HCT116 (cell line): Measurements from ENCODE around the gene RPS14. TPM values are rescaled to one million over a fixed set of nuclear protein-coding genes. Genes with fewer than 3 reads are reported as not detected.

Experiments used
- ATAC-seq: fragments of 200-7000 bp; cut with Tn5 transposase; 2 replicates; pipeline ENCODE4 v1.9.1; 2020; ENCODE audit warnings: mild to moderate bottlenecking, moderate library complexity
- BruUV-seq: library from RNA; stranded (reverse); fragments of 400-500 nt; replicated peaks from 2 replicates; lab custom pipeline; 2021; lab: Mats Ljungman, UMichigan
- CTCF ChIA-PET: fragments of 300-600 bp; sonication (Branson Sonifier 250); formaldehyde crosslinking; loops from one replicate; lab custom pipeline; 2021; ENCODE audit warnings: antibody characterized with exemption; lab: Charles Lee
- POLR2A ChIA-PET: fragments of 300-600, 350-600 bp; sonication (Branson Sonifier 250); formaldehyde crosslinking; loops from one replicate; lab custom pipeline; 2021; ENCODE audit warnings: antibody characterized with exemption; lab: Charles Lee
- RAD21 ChIA-PET, 2 experiments: fragments of 300-600 bp; sonication (Branson Sonifier 250); formaldehyde crosslinking; loops; one replicate each; lab custom pipeline; 2023; ENCODE audit warnings: low total read pairs in 2 of 2; ENCODE audit not compliant: uncharacterized antibody in 2 of 2, unreplicated experiment in 2 of 2, low non-redundant PET in 1 of 2; lab: Charles Lee
- DNase-seq: peaks from one replicate; pipeline ENCODE4 v3.0.0-alpha.2; 2010; ENCODE audit warnings: low read depth, low spot score
- H2AFZ ChIP-seq: fragments of 200-600 bp; shearing (Covaris generic), sonication (generic); 2 replicates; pipeline ENCODE4 v1.6.1; 2017; ENCODE audit warnings: low read depth, mixed run types, mixed read lengths, antibody characterized with exemption, low read length; ENCODE audit not compliant: poor library complexity, severe bottlenecking
- H3K27ac ChIP-seq: 2 replicates; pipeline ENCODE4 v1.5.1; 2012; ENCODE audit warnings: low read depth, low read length
- H3K27me3 ChIP-seq: fragments of 200-600 bp; sonication (generic); 2 replicates; pipeline ENCODE4 v1.6.1; 2016; ENCODE audit warnings: mixed run types, low read length, mixed read lengths; ENCODE audit not compliant: insufficient read depth
- H3K36me3 ChIP-seq, 2 experiments: fragments of 200-500 bp in 1 of 2; fragments of 200-600 bp in 1 of 2; sonication (Bioruptor generic) in 1 of 2; sonication (generic) in 1 of 2; 2 replicates each; pipeline versions ENCODE4 v1.5.1 to v1.6.1; 2014 to 2016; ENCODE audit warnings: low read length in 2 of 2, inconsistent platforms in 1 of 2, mixed read lengths in 1 of 2, mixed run types in 1 of 2; ENCODE audit not compliant: insufficient read depth in 2 of 2, control insufficient read depth in 1 of 2
- H3K4me1 ChIP-seq, 2 experiments: fragments of 200-600 bp in 1 of 2; sonication (generic) in 1 of 2; 2 replicates each; pipeline versions ENCODE4 v1.5.1 to v1.6.1; 2012 to 2017; ENCODE audit warnings: low read length in 2 of 2, inconsistent platforms in 1 of 2, mild to moderate bottlenecking in 1 of 2, mixed read lengths in 1 of 2, mixed run types in 1 of 2, moderate library complexity in 1 of 2; ENCODE audit not compliant: insufficient read depth in 2 of 2, control insufficient read depth in 1 of 2
- H3K4me2 ChIP-seq: fragments of 200-600 bp; sonication (generic); 2 replicates; pipeline ENCODE4 v1.6.1; 2017; ENCODE audit warnings: mixed run types, low read length, mixed read lengths
- H3K4me3 ChIP-seq, 2 experiments: fragments of 200-600 bp in 1 of 2; sonication (generic) in 1 of 2; replicated peaks in 1 of 2; 2 replicates each; pipeline ENCODE4 v1.5.1; 2011 to 2016; ENCODE audit warnings: low read length in 2 of 2, control low read depth in 1 of 2, low read depth in 1 of 2, mild to moderate bottlenecking in 1 of 2, mixed read lengths in 1 of 2, mixed run types in 1 of 2
- H3K79me2 ChIP-seq: fragments of 200-600 bp; sonication (generic); 2 replicates; pipeline ENCODE4 v1.6.1; 2017; ENCODE audit warnings: mild to moderate bottlenecking, mixed run types, low read length, moderate library complexity, mixed read lengths; ENCODE audit not compliant: insufficient read depth
- H3K9ac ChIP-seq: fragments of 200-600 bp; sonication (generic); 2 replicates; pipeline ENCODE4 v1.6.1; 2016; ENCODE audit warnings: low read length, mixed read lengths
- H3K9me2 ChIP-seq: fragments of 200-600 bp; sonication (generic), shearing (Covaris generic); 2 replicates; pipeline ENCODE4 v1.6.1; 2017; ENCODE audit warnings: mixed run types, mild to moderate bottlenecking, moderate library complexity; ENCODE audit not compliant: insufficient read depth
- H3K9me3 ChIP-seq, 2 experiments: fragments of 200-500 bp in 1 of 2; fragments of 200-600 bp in 1 of 2; sonication (Bioruptor generic) in 1 of 2; sonication (generic) in 1 of 2; 2 replicates each; pipeline ENCODE4 v1.6.1; 2014 to 2017; ENCODE audit warnings: low read length in 2 of 2, mixed read lengths in 2 of 2, inconsistent platforms in 1 of 2, low read depth in 1 of 2, mild to moderate bottlenecking in 1 of 2, mixed run types in 1 of 2, moderate library complexity in 1 of 2; ENCODE audit not compliant: control insufficient read depth in 1 of 2, insufficient read depth in 1 of 2
- H4K20me1 ChIP-seq: fragments of 200-600 bp; sonication (generic), shearing (Covaris generic); 2 replicates; pipeline ENCODE4 v1.6.1; 2017; ENCODE audit warnings: mixed run types, mild to moderate bottlenecking, moderate library complexity; ENCODE audit not compliant: insufficient read depth
- ELF1 ChIP-seq: IDR thresholded peaks from 2 replicates; pipeline ENCODE4 v1.6.1; 2012; ENCODE audit warnings: low read depth, borderline replicate concordance
- EZH2 ChIP-seq: fragments of 200-600 bp; sonication (generic); IDR thresholded peaks from 2 replicates; pipeline ENCODE4 v1.6.1; 2017; ENCODE audit warnings: antibody characterized with exemption, mixed run types
- JUND ChIP-seq: IDR thresholded peaks from 2 replicates; pipeline ENCODE4 v1.6.1; 2012
- POLR2A ChIP-seq: IDR thresholded peaks from 2 replicates; pipeline ENCODE4 v1.7.0; 2011; ENCODE audit warnings: borderline replicate concordance; ENCODE audit not compliant: insufficient read depth, insufficient read length; ENCODE audit errors: extremely low read depth
- POLR2AphosphoS5 ChIP-seq: IDR thresholded peaks from 2 replicates; pipeline ENCODE4 v1.6.1; 2011; ENCODE audit warnings: mild to moderate bottlenecking, low read depth, low read length, moderate library complexity
- RAD21 ChIP-seq: IDR thresholded peaks from 2 replicates; pipeline ENCODE4 v1.6.1; 2012; ENCODE audit warnings: low read depth, mild to moderate bottlenecking
- SP1 ChIP-seq: IDR thresholded peaks from 2 replicates; pipeline ENCODE4 v1.6.1; 2012; ENCODE audit warnings: low read depth
- TCF7L2 ChIP-seq: IDR thresholded peaks from 2 replicates; pipeline ENCODE4 v1.7.0; 2011; ENCODE audit warnings: borderline replicate concordance, inconsistent platforms; ENCODE audit not compliant: insufficient read depth, insufficient read length; ENCODE audit errors: extremely low read depth
- ZFX ChIP-seq: fragments of 450-650 bp; IDR thresholded peaks from 2 replicates; pipeline ENCODE4 v1.6.1; 2017
- ZNF274 ChIP-seq: fragments of 200-500 bp; sonication (Bioruptor generic); IDR thresholded peaks from 2 replicates; pipeline ENCODE4 v1.6.1; 2014; ENCODE audit warnings: mild to moderate bottlenecking, low read depth, low read length, inconsistent platforms
- intact Hi-C: fragments of 100-400 bp; cut with micrococcal nuclease; formaldehyde crosslinking; loops from 2 replicates; pipeline ENCODE4 v1.10.0; 2022
- total RNA-seq: library from RNA; stranded (reverse); gene quantifications from one replicate; pipeline ENCODE4 v1.2.1, GENCODE V29; 2021; ENCODE audit not compliant: unreplicated experiment
- TF ChIP-seq, protein P1 (sequence below), 3 experiments: fragments of 200-600 bp in 1 of 3; sonication (generic) in 1 of 3; IDR thresholded peaks in 2 of 3; conservative IDR thresholded peaks in 1 of 3; 2 replicates each; pipeline ENCODE4 v1.5.1; 2012 to 2017; ENCODE audit warnings: low read depth in 2 of 3, low read length in 2 of 3, antibody characterized with exemption in 1 of 3, borderline replicate concordance in 1 of 3, control low read depth in 1 of 3, mild to moderate bottlenecking in 1 of 3, mixed read lengths in 1 of 3, mixed run types in 1 of 3, moderate library complexity in 1 of 3; ENCODE audit not compliant: insufficient read depth in 1 of 3
- TF ChIP-seq, protein P2 (sequence below): IDR thresholded peaks from 2 replicates; pipeline ENCODE4 v1.6.1; 2011; ENCODE audit warnings: mild to moderate bottlenecking, low read length, moderate library complexity; ENCODE audit not compliant: insufficient replicate concordance; ENCODE audit errors: extremely low read depth
- TF ChIP-seq, protein P3 (sequence below): IDR thresholded peaks from 2 replicates; pipeline ENCODE4 v1.6.1; 2012; ENCODE audit warnings: low read depth
- TF ChIP-seq, protein P4 (sequence below): IDR thresholded peaks from 2 replicates; pipeline ENCODE4 v1.6.1; 2012

The RPS14 gene
- total RNA-seq, 1 experiment from 2014 or later, result 2,557 TPM

DNA sequence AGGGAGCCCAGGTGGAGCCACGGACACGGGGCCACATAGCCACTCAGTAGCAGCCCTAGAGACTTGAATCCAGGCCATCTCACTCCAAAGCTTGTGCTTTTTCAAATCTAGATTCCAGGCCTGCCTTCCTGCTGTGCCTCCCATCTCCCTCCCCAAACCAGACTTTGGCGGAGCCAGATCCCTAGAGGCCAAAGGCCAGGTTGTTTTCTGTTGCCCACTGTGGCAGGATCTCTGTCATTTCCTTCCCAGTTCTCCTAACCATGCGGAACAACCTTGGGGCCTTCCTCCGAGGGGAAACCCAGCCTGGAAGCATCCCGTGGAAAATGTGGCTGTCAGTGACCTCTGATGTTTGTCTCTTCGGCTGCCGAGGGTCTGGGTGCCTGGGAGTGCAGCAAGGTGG is 16.4 kb upstream of the RPS14 start:
- no peak overlapping the region for H3K4me3 ChIP-seq
- H3K79me2 ChIP-seq, result no peaks in the 10 kb centered on the region
- H3K9ac ChIP-seq, result no peak overlapping the region
- H4K20me1 ChIP-seq, result no peaks in the 10 kb centered on the region
- H3K36me3 ChIP-seq, result no peaks in the 10 kb centered on the region
- no peak for ATAC-seq
- peaks cover 11 to 19% of the 10 kb centered on the region in 2 experiments for H3K4me1 ChIP-seq
- intact Hi-C loops, result no loop called here
- ChIA-PET POLR2A (no interaction called here), CTCF (no interaction called here), RAD21 (no interaction called here)
- DNase-seq, result no peak
- H3K9me2 ChIP-seq, result no peaks in the 10 kb centered on the region
- H3K27me3 ChIP-seq, result no peaks in the 10 kb centered on the region
- no peak overlapping the region for H2AFZ ChIP-seq
- no peak overlapping the region for H3K27ac ChIP-seq
- TF ChIP-seq ZNF274 (no peak), SP1 (no peak), ZFX (no peak), RAD21 (no peak), POLR2AphosphoS5 (no peak), POLR2A (no peak), TCF7L2 (no peak), JUND (no peak), ELF1 (no peak), EZH2 (no peak)
- TF ChIP-seq, protein P1, sequence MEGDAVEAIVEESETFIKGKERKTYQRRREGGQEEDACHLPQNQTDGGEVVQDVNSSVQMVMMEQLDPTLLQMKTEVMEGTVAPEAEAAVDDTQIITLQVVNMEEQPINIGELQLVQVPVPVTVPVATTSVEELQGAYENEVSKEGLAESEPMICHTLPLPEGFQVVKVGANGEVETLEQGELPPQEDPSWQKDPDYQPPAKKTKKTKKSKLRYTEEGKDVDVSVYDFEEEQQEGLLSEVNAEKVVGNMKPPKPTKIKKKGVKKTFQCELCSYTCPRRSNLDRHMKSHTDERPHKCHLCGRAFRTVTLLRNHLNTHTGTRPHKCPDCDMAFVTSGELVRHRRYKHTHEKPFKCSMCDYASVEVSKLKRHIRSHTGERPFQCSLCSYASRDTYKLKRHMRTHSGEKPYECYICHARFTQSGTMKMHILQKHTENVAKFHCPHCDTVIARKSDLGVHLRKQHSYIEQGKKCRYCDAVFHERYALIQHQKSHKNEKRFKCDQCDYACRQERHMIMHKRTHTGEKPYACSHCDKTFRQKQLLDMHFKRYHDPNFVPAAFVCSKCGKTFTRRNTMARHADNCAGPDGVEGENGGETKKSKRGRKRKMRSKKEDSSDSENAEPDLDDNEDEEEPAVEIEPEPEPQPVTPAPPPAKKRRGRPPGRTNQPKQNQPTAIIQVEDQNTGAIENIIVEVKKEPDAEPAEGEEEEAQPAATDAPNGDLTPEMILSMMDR (IDR thresholded peaks at IDR 0.05 in 2 of 3, conservative IDR thresholded peaks at IDR 0.05 in 1 of 3; ENCODE audit: borderline replicate concordance in 1 of 3, insufficient read depth in 1 of 3, low read depth in 2 of 3, low read length in 2 of 3), result no peak
- TF ChIP-seq, protein P2, sequence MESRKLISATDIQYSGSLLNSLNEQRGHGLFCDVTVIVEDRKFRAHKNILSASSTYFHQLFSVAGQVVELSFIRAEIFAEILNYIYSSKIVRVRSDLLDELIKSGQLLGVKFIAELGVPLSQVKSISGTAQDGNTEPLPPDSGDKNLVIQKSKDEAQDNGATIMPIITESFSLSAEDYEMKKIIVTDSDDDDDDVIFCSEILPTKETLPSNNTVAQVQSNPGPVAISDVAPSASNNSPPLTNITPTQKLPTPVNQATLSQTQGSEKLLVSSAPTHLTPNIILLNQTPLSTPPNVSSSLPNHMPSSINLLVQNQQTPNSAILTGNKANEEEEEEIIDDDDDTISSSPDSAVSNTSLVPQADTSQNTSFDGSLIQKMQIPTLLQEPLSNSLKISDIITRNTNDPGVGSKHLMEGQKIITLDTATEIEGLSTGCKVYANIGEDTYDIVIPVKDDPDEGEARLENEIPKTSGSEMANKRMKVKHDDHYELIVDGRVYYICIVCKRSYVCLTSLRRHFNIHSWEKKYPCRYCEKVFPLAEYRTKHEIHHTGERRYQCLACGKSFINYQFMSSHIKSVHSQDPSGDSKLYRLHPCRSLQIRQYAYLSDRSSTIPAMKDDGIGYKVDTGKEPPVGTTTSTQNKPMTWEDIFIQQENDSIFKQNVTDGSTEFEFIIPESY, result no peak
- TF ChIP-seq, protein P3, sequence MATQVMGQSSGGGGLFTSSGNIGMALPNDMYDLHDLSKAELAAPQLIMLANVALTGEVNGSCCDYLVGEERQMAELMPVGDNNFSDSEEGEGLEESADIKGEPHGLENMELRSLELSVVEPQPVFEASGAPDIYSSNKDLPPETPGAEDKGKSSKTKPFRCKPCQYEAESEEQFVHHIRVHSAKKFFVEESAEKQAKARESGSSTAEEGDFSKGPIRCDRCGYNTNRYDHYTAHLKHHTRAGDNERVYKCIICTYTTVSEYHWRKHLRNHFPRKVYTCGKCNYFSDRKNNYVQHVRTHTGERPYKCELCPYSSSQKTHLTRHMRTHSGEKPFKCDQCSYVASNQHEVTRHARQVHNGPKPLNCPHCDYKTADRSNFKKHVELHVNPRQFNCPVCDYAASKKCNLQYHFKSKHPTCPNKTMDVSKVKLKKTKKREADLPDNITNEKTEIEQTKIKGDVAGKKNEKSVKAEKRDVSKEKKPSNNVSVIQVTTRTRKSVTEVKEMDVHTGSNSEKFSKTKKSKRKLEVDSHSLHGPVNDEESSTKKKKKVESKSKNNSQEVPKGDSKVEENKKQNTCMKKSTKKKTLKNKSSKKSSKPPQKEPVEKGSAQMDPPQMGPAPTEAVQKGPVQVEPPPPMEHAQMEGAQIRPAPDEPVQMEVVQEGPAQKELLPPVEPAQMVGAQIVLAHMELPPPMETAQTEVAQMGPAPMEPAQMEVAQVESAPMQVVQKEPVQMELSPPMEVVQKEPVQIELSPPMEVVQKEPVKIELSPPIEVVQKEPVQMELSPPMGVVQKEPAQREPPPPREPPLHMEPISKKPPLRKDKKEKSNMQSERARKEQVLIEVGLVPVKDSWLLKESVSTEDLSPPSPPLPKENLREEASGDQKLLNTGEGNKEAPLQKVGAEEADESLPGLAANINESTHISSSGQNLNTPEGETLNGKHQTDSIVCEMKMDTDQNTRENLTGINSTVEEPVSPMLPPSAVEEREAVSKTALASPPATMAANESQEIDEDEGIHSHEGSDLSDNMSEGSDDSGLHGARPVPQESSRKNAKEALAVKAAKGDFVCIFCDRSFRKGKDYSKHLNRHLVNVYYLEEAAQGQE, result no peak
- TF ChIP-seq, protein P4, sequence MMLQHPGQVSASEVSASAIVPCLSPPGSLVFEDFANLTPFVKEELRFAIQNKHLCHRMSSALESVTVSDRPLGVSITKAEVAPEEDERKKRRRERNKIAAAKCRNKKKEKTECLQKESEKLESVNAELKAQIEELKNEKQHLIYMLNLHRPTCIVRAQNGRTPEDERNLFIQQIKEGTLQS, result no peak
- H3K4me2 ChIP-seq, result no peak overlapping the region
- no TSS peak for BruUV-seq
- H3K9me3 ChIP-seq, result no peaks in the 10 kb centered on the region
